Measurements from ENCODE around the gene CHMP2A.

The CHMP2A gene

GRCh38 chr19:58569943-58570670 is 15.2 kb upstream of the CHMP2A start:
- DNase-seq (ENCODE audit: low read depth in 2 of 2) = no peak

DNA sequence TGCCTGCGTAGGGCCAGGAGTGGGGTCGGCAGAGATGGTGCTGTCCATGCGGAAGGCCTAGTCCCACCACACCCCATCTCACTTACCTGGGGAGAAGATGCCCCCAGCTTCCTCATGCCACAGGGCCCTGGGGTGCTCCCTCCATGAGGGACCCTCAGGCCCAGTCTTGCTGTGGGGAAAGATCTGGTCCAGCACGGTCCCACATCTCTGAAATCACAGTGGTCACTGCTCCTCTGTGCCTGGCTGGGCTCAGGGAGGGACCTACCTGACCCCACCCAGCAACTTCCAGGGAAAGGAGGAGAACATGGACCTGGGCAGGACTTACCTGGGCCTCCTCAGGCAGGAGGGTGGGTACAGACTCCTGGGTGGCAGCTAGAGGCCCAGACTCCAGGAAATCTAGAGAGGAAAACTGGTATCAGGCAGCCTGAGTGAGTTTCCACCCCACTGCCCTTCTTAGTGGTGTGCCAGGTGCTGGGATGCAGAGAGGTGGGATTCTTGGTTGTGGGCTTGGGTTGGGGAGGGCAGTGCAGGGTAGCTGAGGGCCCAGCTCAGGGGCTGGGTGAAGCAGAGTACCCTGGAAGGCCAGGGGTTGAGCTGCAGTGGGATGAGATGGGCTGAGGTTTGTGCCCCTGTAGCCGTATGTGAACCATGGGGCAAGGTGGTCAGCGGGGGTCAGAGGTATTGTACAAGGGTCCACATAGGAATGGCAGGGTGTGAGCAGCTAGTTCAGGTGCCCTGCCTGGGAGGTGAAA is 14.5 kb upstream of the CHMP2A start:
- no peak for DNase-seq (ENCODE audit: low read depth in 2 of 2)

GRCh38 chr19:58568453-58569130 is 13.7 kb upstream of the CHMP2A start:
- DNase-seq (ENCODE audit: low read depth in 2 of 2) = no peak

GRCh38 chr19:58566989-58567388 is 12.1 kb upstream of the CHMP2A start:
- DNase-seq (ENCODE audit: low read depth in 2 of 2) = no peak

- no peak for DNase-seq (ENCODE audit: low read depth in 2 of 2)
These were observed 8.9 kb upstream of the CHMP2A start for GRCh38 chr19:58563823-58564222.

DNA sequence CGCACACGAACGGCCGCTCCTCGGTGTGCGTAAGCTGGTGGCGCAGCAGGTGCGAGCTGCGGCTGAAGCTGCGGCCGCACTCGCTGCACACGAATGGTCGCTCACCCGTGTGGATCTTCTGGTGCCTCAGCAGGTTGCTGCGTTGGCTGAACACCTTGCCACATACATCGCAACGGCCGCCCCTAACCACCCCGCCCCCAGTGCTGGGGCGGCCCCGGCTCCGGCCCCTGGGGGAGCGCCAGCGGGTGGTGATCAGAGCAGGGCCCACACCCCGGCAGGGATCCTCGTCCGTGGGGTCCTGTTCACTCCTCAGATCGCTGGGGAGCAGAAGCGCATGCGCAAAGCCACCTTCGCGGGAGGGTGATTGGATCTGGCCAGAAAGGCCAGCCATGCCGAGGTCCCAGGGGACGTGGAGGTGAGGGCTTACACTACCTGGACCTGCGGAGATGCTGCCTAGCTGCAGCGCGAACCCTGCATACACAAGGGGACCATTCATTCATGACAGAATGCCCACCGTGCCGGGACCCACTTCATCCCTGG is 8.2 kb upstream of the CHMP2A start:
- DNase-seq (ENCODE audit: low read depth in 2 of 2) = no peak

DNA sequence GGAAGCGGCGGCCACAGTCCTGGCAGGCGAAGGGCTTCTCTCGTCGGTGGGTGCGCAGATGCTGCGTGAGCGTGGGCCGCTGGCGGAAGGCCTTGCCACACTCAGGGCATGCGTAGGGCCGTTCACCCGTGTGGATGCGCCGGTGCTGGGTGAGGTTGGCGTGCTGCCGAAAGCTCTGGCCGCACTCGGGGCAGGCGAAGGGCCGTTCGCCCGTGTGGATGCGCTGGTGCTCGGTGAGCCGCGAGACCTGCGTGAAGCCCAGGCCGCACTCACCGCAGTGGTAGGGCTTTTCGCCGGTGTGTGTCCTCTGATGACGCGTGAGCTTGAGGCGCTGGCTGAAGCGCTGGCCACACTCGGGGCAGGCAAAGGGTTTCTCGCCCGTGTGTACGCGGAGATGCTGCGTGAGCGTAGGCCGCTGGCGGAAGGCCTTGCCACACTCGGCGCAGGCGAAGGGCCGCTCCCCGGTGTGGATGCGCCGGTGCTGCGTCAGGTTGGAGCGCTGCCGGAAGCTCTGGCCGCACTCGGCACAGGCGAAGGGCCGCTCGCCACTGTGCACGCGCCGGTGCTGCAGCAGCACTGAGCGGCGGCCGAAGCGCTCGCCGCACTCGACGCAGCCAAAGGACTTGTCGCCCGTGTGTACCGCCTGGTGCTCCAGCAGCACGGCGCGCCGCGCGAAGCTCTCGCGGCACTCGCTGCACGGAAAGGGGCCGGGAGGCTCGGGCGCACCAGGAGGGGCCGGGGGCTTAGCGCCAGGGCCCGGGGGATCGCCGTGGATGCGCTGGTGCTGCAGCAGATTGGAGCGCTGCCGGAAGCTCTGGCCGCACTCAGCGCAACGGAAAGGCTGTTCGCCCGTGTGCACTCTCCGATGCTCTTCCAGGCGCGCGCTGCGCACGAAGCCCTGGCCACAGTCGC is 7.5 kb upstream of the CHMP2A start:
- DNase-seq (ENCODE audit: low read depth in 2 of 2) = no peak

GRCh38 chr19:58561373-58562121 is 6.6 kb upstream of the CHMP2A start:
- no peak for DNase-seq (ENCODE audit: low read depth in 2 of 2)

DNA sequence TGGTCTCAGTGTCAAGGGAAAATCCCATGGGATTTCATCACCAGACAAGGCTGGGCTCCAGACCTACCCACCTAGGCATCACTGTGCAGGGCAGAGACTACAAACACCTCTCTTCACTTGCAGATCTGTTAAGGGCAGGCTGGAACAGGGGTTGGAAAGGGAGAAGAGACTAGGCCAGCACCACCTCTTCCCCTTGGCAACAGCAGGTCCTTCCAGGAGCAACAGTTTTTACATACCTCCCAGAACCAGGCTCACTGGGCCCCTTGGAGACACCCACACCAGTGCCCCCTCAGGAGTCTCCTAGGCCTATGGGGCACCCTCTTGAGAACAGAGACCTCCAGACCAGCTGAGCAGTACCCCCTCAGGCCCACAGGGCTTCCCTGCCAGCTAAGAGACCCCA is 6.0 kb upstream of the CHMP2A start:
- no peak for DNase-seq (ENCODE audit: low read depth in 2 of 2)

DNA sequence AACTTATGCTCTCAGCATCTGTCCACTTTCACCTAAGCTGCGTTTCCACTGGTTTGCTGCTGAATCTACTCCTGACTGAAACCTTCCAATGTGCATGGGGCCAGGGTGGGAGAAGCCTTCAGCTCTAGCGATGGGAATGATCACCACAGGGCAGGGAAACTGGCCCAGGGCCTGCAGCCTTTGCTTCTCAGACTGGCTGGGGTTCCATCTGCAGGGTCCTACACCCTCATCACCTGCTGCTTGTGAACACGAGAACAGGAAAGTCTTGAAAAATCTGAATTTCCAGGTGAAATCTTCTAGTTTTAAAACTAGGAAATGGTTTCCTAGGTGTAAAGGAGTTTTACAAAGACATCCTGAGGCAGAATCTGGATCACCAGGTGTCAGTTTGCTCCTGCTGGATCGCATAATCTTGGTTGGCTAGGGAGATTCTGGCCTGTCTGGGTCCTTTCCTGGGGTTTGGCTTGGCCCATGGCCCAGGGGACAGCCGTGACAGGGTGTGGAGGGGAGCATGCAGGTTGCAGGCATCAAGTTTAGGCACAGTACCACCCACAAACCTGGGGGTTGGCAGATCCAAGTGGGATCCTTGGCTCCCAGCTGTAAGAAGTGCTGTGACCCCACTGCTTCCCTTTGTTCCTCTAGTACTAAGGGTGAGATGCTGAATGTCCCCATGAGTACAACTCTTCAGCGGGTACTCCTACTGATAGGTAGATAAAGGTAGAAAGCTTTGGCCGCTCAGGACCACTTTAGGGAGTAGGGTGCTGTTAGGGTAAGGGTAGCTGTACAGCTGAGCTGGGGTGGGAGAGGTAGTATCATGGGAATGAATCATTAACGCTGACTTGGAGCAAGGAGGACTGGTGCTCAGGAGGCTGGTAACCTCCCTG is 5.3 kb upstream of the CHMP2A start:
- DNase-seq (ENCODE audit: low read depth in 2 of 2) = no peak

DNA sequence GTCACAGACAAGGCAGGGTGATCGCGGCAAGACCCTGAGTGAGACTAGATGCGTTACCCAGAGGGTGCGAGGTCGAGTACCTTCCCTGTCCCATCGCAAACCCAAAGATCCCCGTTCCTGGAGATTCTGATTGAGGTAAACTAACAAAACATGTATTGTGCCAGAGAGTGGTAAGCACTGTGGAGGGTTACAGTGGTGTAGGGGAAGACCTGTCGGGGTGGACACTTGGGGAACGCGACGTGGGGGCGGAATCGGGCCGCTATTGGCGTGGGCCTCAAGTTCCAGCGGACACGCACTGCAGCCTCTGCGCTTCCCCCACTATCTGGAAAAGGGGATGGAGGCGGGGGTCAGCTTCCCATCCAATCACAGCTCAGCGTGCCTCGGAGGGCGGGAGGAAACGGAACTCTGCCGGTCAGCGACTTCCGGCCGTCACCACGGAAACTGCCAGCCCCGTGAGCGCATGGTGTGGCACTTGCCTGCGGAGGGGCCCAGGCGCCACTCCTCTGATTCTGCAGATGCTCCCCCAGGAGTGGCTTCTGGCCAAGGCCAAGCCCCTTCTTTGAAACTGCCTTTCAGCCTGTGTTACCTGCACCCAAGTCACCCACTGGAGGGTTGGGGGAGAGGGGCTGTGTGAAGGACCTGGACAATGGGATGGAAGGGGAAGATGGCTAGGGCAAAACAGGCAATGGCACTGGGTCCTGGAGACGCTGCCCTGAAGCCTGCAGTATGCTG is 4.5 kb upstream of the CHMP2A start:
- peak; percentile 48 to 60 for DNase-seq (ENCODE audit: low read depth in 2 of 2)

DNA sequence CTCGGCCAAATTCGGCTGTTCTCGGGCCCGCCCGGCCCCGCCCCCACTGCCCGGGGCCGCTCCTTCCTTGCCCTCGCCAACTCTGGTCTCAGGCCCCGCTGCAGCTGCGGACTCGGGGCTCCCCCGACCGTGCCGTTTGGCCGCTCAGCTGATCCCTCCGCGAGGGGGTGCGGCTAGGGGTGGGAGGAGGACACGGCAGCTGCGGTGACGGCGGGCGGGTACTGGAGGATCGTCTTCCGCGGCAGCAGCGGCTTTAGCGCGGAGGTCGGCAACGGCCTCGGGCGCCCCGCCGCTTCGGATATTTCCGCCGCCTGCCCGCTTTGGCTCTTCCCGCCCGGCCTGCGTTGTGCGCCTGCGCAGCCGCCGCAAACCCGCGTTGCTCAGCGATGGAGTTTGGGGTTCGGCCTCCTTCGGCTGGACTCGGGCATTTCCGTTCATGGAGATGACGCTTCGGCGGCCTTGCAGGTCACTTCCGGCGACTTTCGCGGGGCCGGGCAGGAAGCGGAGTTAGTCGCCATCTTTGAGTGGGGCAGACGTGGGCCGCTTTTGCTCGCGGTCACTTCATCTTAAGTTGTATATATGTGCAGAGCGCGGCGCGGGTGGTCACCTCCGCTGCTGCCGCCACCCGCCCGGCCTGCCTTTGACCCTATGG is 3.8 kb upstream of the CHMP2A start:
- DNase-seq (ENCODE audit: low read depth in 2 of 2) = peak; percentile 97 to 99

DNA sequence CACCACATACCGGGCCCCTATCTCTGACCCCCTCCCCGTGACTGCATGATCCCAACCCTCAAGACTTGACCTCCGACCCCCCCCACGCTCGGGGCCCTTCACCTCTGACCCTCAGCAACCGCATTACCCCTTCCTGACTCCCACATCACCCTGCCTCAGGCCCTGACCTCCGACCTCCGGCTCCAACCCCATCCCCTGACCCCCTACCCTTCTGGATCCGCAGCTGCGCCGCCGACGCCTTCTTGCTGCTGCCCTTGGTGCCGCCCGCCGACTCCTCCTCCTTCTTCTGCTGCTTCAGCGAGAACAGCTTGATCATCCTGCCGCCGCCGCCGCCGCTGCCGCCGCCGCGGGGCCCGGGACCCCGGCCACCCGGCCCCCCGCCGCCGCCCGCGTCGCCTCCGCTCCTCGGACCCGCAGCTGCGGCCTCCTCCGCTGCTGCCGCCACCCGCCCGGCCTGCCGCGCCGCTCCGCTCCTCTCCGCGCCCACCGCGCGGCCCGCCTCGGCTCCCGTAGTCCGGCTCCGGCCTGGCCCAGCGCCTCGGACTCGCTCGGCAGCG is 3.2 kb upstream of the CHMP2A start, which contains the start of gene UBE2M:
TSS of gene UBE2M (minus strand) at position 546 of the 557 bp plus-strand sequence. CDS start at position 316, 230 bp downstream.
- peak in 1 of 2 donors; percentile 53 for DNase-seq (ENCODE audit: low read depth in 2 of 2)

DNA sequence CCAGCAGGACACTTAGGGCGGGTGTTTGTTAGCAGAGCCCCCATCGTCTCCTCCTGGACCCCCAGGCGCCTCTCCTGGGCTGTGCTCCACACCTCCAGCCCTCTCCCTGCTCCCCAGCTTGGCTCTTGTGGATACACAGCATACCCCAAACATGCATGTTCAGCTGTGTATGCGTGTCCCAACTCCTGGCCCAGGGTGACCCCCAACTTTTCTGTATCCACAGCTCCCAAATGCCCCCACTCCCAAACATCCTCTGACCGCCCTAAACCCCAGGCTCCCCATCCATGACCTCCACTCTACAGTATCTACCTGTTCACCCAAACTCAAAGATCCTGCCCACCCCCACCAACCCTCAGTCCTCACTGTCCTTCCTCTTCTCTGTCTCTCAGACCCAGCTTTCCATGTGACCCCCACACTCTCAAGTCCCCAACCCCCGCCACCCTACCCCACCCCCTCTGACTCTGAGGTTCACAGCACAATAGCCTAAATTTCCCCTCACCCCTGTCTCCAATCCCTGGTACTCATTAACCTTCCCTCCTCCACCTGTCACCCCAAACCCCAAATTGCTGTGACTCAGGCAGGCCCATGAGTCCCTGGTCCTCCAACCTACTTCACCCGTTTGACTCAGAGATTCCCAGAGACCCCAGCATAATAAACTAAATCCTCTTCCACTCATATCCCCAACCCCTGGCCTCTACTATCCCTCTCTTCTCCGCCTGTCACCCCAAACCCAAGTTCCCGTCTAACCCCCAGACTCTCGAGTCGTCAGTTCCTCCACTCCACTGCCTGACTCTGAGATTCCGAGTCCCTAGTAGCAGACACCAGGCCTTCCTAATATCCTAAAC is 2.5 kb upstream of the CHMP2A start:
- no peak for DNase-seq (ENCODE audit: low read depth in 2 of 2)

- no peak for DNase-seq (ENCODE audit: low read depth in 2 of 2)
These were observed 1.8 kb upstream of the CHMP2A start for GRCh38 chr19:58556622-58557220.

DNA sequence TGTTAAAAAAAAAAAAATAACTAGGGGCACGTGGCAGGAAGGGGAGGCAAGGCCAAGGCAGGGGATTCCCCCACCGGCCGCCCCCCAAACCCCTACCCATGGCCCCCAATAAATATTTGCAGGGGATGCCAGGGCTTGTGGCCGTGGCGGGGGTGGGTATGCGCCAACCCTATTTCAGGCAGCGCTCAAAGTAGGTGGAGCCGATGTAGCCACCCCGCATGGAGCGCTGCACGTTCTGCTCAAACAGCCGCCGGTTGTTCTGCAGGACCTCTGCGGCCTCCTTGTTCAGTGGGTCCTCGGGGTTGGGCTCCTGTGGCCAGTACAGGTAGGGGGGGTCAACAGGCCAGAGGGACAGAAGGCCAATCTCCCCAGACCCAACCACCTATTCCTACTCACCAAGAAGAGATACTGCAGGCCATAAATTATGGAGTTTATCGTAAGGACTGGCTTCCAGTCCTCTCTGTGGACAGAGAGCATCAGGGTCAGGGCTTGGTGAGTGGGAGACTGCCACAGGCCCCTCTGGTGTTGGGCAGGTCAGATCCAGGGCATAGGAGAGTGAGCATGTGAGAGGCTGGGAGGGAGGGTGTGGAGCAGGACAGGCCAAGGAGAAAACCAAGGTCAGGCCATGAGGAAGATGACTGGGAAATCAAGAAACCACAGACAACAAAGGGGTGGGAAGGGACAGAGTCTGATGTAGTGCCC is 1.2 kb upstream of the CHMP2A start:
- no peak for DNase-seq (ENCODE audit: low read depth in 2 of 2)

Measured in stimulated activated CD8-positive, alpha-beta memory T cell treated with anti-CD3 and anti-CD28 coated beads, Interleukin-7, amount 100 ng/mL, for 4 hours (primary cell).